HG02678 (cell line): Measurements from ENCODE around the gene TADA2B.

Experiments used
- ATAC-seq: cut with Tn5 transposase; IDR thresholded peaks from one replicate; pipeline ENCODE4 v1.9.1; 2021; ENCODE audit warnings: mild to moderate bottlenecking, moderate library complexity; ENCODE audit not compliant: unreplicated experiment

Gene TADA2B

GRCh38 chr4:7037425-7037824 is 5.7 kb upstream of the TADA2B start:
- no peak for ATAC-seq

DNA sequence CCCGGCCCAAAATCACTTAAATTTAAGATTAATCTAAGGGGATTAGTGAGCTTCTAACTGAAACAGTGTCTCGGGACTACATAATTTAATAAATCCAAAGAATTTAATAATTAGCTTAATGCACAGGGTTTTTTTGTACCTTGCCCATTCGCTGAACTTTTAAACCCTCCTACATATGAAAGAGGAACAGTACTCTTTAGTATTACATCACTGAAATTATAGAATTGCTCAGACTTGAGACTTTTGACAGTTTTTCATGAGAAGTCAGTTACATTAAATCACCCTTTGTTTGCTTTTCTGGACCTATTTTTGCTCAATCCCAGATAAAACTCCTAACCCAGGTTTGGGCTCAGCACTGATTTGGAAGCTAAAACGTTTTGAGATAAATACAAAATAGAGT is 2.4 kb upstream of the TADA2B start:
- no peak for ATAC-seq

DNA sequence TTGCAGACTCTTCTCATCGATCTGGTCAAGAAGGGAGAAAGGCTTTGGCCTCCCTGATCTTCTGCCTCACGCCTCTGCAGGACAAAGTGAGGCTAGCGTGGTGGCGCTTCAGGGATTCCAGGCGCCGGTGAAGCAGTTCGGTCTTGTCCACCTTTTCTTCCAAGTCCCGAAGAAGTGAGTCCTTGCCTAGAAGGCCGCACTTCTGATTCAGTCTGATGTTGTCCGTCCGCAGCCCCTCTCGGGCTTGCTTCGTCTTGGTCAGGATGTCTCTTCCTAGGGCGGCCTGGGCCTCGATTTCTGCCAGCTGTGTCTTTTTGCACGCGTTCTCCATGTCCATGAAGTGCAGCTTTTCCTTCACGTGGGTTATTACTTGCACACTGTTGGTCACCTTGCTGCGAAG is 1.9 kb upstream of the TADA2B start:
- ATAC-seq = no peak

DNA sequence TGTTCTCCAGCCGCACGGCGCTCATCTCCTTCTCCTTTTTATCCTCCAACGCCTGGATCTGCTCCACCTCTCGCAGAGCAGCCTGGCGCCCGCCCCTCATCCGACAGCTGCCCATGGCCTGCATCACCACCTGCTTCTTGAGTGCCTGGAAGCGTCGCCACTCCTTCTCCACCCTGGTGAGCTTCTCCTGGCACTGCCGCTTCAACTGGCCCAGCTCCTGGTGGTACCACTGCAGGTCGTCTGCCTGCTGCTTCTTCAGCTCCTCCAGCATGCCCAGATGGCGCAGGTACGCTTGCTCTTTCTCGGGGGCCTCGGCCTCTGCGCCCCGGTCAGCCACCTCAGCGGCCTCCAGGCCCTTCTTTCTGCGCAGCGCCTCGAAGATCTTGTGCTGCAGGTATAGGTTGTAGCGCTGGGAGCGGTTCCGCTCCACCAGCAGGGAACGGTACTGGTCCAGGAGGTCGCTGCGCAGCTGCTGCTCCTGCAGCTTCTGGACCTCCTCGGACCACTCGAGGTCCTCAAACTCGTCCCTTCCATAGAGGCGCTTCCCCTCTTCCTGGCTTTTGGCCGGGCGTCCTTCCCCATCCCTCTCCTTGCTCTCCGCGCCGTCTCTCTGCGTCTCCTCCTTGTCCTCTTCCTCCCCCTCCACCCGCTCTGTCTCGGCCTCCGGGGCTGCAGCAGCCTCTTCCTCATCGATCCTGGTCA is 1.2 kb upstream of the TADA2B start:
- ATAC-seq = no peak

GRCh38 chr4:7042503-7043283 is 479 bp upstream of the TADA2B start:
- ATAC-seq = peak; percentile 86

- ATAC-seq = no peak
Observed at GRCh38 chr4:7044137-7044930, 1.2 kb downstream of the TADA2B start.

- ATAC-seq = no peak
Observed at GRCh38 chr4:7045553-7045952, 2.4 kb downstream of the TADA2B start.

GRCh38 chr4:7045961-7046921 is 3.1 kb downstream of the TADA2B start:
- no peak for ATAC-seq

DNA sequence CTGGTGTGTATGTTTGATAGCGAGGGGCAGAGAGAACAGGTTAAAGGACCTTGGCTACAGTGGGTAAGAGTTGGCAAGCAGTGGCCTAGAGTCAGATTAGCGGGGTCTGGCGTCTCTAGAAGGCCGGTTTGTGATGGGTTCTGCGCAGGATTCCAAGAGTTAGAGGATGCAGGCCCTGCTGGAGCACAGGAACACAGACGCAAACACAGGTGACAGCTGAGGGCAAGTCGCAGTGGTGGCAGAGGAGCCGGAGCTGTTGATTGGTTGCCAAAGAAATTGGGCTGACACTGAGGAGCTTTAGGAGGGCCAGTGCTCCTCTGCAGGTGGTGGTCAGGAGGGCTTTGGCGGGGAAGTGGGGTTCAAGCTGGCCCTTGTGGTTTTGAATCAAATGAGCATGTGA is 3.8 kb downstream of the TADA2B start:
- no peak for ATAC-seq

GRCh38 chr4:7048642-7049041 is 5.5 kb downstream of the TADA2B start:
- no peak for ATAC-seq

GRCh38 chr4:7049295-7049694 is 6.1 kb downstream of the TADA2B start:
- ATAC-seq = no peak

DNA sequence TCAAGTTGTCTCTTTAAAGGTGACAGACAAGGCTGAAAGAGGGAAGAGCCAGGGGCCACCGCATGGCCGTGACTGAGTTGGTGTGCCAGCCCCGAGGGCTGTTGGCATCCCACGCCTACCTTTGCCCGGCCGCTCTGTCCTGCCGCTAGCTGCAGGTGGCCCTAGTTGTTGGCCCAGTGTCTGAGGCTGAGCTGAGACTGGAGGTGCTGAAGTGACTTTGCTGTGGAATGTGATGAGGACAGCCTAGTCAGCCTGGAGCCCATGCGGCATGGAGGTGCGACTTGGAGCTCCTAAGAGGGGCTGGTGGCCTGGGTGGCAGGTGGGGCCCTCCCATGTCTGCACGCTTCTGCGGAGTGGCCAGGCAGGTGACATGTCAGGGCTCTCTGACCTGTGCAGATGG is 6.6 kb downstream of the TADA2B start:
- no peak for ATAC-seq

GRCh38 chr4:7050481-7051143 is 7.4 kb downstream of the TADA2B start:
- no peak for ATAC-seq

DNA sequence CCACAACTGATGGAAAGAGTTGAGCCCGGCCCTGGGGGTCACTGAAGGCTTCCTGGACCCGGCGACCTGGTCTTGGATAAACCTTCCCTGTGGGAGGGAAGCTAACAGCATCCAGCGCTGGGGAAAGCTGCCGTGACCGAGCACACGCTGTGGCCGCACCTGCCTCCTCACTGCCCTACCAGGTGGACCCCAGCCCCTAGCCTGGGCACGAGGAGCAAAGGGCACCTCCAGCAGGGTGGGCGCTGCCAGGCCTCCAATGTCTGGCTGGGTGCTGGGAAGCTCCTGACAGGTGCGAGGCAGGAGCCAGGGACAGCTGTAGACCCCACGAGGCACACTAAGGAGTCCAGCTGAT is 7.9 kb downstream of the TADA2B start:
- ATAC-seq = no peak

GRCh38 chr4:7051905-7052304 is 8.7 kb downstream of the TADA2B start:
- ATAC-seq = no peak

DNA sequence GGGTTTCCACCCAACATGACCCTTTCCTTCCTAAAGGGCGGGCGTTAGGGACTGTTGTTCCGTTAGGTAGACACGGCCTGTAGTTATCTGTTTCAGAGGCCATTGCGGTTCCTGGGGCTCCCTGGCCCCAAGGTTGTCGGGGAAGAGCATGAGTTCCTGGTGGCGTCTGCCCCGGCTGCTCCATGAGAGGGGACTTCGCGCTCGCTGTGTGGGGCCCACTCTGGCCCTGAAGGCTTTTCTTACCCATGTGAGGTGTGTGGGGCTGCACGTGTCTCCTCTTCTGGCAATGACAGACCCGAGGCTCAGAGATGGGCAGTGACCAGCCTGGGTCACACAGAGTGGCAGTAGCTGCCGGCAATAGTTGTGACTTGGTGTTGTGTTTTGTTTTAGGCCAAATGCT is 9.1 kb downstream of the TADA2B start:
- no peak for ATAC-seq

DNA sequence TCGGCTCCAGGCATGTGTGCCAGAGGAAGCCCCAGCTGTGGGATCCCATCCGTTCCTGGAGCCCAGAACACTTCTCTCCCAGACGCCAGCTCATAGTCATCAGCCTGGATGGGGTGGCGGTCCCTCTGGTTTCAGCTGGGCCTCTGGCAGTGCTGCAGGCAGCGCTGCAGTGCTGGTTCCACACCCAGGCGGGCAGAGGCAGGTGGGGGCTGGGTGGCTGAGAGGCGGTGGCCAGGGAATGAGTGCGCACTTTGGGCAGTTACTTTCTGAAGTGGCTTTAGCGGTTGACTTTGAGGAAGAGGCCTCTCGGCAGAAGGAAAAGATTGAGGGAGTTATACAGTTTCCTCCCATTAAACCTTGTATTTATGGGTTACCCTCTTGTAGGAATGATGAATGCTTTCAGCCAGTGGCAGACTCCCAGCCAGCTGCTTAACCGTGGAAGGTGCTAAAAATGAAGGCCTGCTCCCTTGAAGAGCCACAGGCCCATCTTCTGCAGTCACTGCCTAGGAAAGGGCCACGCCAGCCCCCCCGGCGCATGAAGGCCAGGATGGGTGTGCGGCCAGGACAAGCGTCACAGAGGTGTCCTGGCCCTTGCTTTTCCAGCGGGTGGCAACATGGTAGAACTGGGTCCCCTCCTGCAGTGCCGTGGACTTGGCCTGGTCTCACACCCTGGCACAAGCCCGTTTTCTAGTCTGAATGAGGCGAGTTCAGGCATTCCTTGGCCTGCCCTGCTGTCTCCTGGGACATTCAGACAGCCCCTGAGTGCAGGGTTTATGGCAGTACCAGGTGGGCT is 9.9 kb downstream of the TADA2B start:
- no peak for ATAC-seq

- ATAC-seq = no peak
Observed at GRCh38 chr4:7054106-7054880, 11.1 kb downstream of the TADA2B start.
